Tracheal epithelial cell (primary cell): ENCODE measurements around the gene DNAH8. TPM values are rescaled to one million over a fixed set of nuclear protein-coding genes. Genes with fewer than 3 reads are reported as not detected.

Source experiments
- total RNA-seq: library from RNA; depleted of rRNA; stranded (reverse); fragments of >200 nt; gene quantifications from 2 replicates; pipeline ENCODE4 v1.2.1, GENCODE V29; 2014

DNAH8 gene
- not detected in 2 replicates for total RNA-seq

GRCh38 chr6:38715016-38715689, at the start of gene DNAH8:
Gene DNAH8 (plus strand): TSS chr6:38715311. CDS start chr6:38722810, 7,499 bp downstream.

GRCh38 chr6:38702558-38703397, 12.3 kb upstream of the DNAH8 start, which contains the start of gene GLO1:
Gene GLO1 (minus strand): TSS chr6:38703145. CDS start chr6:38703054, 91 bp downstream.

GRCh38 chr6:39048481-39049399, 333.6 kb downstream of the DNAH8 start, which contains the start of gene GLP1R:
Gene GLP1R (plus strand): TSS chr6:39048781. CDS start chr6:39048841, 60 bp downstream.

Other genes with a start within 250 kb of the DNAH8 start
- 5.3 and 8.1 TPM in 2 replicates for gene BTBD9, start 75.4 kb upstream of the DNAH8 start, total RNA-seq
- 145 and 146 TPM in 2 replicates for gene GLO1, start 12.2 kb upstream of the DNAH8 start, total RNA-seq